HepG2 (cell line): Measurements from ENCODE around the gene CTAG1A. TPM values are rescaled to one million over a fixed set of nuclear protein-coding genes. Genes with fewer than 3 reads are reported as not detected.

Experiments used
- CENPX ChIP-seq: sonication (generic); formaldehyde crosslinking; IDR thresholded peaks from 2 replicates; pipeline ENCODE4 v1.9.0; 2021; ENCODE audit warnings: mild to moderate bottlenecking, missing genetic modification reagents, moderate library complexity
- EED ChIP-seq: sonication (generic); formaldehyde crosslinking; IDR thresholded peaks from 2 replicates; pipeline ENCODE4 v1.5.0; 2020; ENCODE audit warnings: mild to moderate bottlenecking, missing genetic modification reagents
- EHMT2 ChIP-seq: fragments of 200-600 bp; sonication (generic); IDR thresholded peaks from 2 replicates; pipeline ENCODE4 v1.7.0; 2017; ENCODE audit warnings: antibody characterized with exemption, low read depth, low read length, borderline replicate concordance
- GATAD2A ChIP-seq: IDR thresholded peaks from 2 replicates; pipeline ENCODE4 v1.6.1; 2016
- KDM2A ChIP-seq: sonication (generic); formaldehyde crosslinking; IDR thresholded peaks from 2 replicates; pipeline ENCODE4 v1.4.0; 2020; ENCODE audit warnings: low read depth, missing genetic modification reagents, borderline replicate concordance
- PHF8 ChIP-seq: sonication (generic); formaldehyde crosslinking; IDR thresholded peaks from 2 replicates; pipeline ENCODE4 v1.5.0; 2020; ENCODE audit warnings: missing genetic modification reagents
- POLR2A ChIP-seq, 2 experiments: IDR thresholded peaks; 2 replicates each; pipeline ENCODE4 v1.6.1; 2011; ENCODE audit warnings: low read depth in 2 of 2, low read length in 2 of 2, mild to moderate bottlenecking in 1 of 2, moderate library complexity in 1 of 2; ENCODE audit not compliant: insufficient read depth in 1 of 2
- SALL1 ChIP-seq: sonication (generic); formaldehyde crosslinking; IDR thresholded peaks from 2 replicates; pipeline ENCODE4 v1.8.0; 2022; ENCODE audit warnings: mild to moderate bottlenecking, missing genetic modification reagents
- YEATS4 ChIP-seq: sonication (generic); formaldehyde crosslinking; IDR thresholded peaks from 2 replicates; pipeline ENCODE4 v1.4.0; 2020; ENCODE audit warnings: missing genetic modification reagents, borderline replicate concordance
- ZKSCAN5 ChIP-seq: sonication (generic); formaldehyde crosslinking; IDR thresholded peaks from 2 replicates; pipeline ENCODE4 v1.5.1; 2020; ENCODE audit warnings: mild to moderate bottlenecking, missing genetic modification reagents
- ZNF180 ChIP-seq: sonication (generic); formaldehyde crosslinking; IDR thresholded peaks from 2 replicates; pipeline ENCODE4 v1.4.0; 2020; ENCODE audit warnings: low read depth, missing genetic modification reagents, borderline replicate concordance
- ZNF24 ChIP-seq: fragments of 450-650 bp; IDR thresholded peaks from 2 replicates; pipeline ENCODE4 v1.6.1; 2017; ENCODE audit warnings: antibody characterized with exemption, mild to moderate bottlenecking
- ZNF432 ChIP-seq: sonication (generic); formaldehyde crosslinking; IDR thresholded peaks from 2 replicates; pipeline ENCODE4 v1.5.0; 2020; ENCODE audit warnings: missing genetic modification reagents, mild to moderate bottlenecking, borderline replicate concordance
- polyA plus RNA-seq, 8 experiments: library from polyadenylated mRNA; depleted of rRNA in 3 of 8; stranded (reverse) in 7 of 8; unstranded in 1 of 8; fragments of >200 nt; fragmentation: Illumina TruSeq in 4 of 8; extraction: Trizol in 4 of 8; gene quantifications; 2 replicates each; pipeline versions ENCODE4 v1.2.1 to v1.2.3, GENCODE V29; 2011 to 2016; ENCODE audit warnings: low read depth in 4 of 8, missing spikeins in 1 of 8, mixed read lengths in 1 of 8; ENCODE audit not compliant: insufficient read depth in 1 of 8
- total RNA-seq, 5 experiments: library from RNA; depleted of rRNA; stranded (reverse); fragments of >200 nt; fragmentation: Illumina TruSeq; extraction: Trizol; gene quantifications; 2 replicates each; pipeline ENCODE4 v1.2.3, GENCODE V29; 2016; ENCODE audit warnings: low read depth in 1 of 5
- TF ChIP-seq, protein P1 (sequence below): IDR thresholded peaks from 2 replicates; pipeline ENCODE4 v1.4.0; 2020; ENCODE audit warnings: mild to moderate bottlenecking, missing genetic modification reagents
- TF ChIP-seq, protein P2 (sequence below): sonication (generic); formaldehyde crosslinking; conservative IDR thresholded peaks from 2 replicates; pipeline ENCODE4 v1.4.0; 2020; ENCODE audit warnings: mild to moderate bottlenecking, missing genetic modification reagents, moderate library complexity
- TF ChIP-seq, protein P3 (sequence below): sonication (generic); formaldehyde crosslinking; IDR thresholded peaks from 2 replicates; pipeline ENCODE4 v1.5.1; 2020; ENCODE audit warnings: missing genetic modification reagents, mild to moderate bottlenecking, borderline replicate concordance
- TF ChIP-seq, protein P4 (sequence below): sonication (generic); formaldehyde crosslinking; IDR thresholded peaks from 2 replicates; pipeline ENCODE4 v1.5.0; 2020; ENCODE audit warnings: missing genetic modification reagents
- TF ChIP-seq, protein P5 (sequence below): sonication (generic); formaldehyde crosslinking; IDR thresholded peaks from 2 replicates; pipeline ENCODE4 v1.4.0; 2020; ENCODE audit warnings: missing genetic modification reagents

Gene CTAG1A
- total and polyA plus RNA-seq, 2 of the 13 experiments (the other 11 are each of a cell fraction or from before 2014, with no cell fraction given) = not detected

DNA sequence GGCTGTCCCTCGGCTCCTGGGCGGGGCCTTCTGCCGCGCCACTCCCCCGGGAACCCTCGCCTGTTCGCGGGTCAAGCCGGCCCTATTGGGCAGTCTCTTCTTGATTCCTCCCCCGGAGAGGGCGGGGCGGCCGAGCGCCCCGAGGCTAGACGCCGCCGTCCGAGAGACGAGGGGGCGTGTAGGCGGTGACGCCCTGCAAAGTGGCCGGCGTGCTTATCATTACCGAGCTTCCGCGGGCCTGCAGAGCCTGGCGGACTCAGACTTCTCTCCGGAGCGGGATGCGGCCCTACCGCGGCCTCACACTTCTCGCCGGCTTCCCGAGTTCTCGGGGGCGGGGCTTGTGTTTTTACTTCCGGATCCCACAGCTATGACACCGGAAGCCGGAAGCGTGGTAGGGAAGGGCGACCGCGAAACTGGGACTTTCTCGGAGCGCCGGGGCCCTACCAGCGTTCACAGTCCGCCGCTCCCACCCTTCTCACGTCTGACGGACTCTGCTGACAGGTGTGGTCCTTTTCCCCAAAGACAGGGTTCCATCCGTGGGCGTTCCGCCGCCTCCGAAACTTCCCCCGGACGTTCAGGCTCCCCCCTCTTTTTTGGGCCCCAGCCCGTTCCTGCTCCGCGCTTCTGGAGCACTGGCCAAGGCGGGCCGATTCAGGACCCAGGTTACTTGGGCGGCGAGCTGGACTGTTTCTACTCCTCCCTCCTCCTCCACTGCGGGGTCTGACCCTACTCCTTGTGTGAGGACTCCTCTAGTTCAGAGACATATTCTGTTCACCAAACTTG lies 37.5 kb upstream of the CTAG1A start, which contains the start of gene IKBKG (continued):
- TF ChIP-seq, protein P1, sequence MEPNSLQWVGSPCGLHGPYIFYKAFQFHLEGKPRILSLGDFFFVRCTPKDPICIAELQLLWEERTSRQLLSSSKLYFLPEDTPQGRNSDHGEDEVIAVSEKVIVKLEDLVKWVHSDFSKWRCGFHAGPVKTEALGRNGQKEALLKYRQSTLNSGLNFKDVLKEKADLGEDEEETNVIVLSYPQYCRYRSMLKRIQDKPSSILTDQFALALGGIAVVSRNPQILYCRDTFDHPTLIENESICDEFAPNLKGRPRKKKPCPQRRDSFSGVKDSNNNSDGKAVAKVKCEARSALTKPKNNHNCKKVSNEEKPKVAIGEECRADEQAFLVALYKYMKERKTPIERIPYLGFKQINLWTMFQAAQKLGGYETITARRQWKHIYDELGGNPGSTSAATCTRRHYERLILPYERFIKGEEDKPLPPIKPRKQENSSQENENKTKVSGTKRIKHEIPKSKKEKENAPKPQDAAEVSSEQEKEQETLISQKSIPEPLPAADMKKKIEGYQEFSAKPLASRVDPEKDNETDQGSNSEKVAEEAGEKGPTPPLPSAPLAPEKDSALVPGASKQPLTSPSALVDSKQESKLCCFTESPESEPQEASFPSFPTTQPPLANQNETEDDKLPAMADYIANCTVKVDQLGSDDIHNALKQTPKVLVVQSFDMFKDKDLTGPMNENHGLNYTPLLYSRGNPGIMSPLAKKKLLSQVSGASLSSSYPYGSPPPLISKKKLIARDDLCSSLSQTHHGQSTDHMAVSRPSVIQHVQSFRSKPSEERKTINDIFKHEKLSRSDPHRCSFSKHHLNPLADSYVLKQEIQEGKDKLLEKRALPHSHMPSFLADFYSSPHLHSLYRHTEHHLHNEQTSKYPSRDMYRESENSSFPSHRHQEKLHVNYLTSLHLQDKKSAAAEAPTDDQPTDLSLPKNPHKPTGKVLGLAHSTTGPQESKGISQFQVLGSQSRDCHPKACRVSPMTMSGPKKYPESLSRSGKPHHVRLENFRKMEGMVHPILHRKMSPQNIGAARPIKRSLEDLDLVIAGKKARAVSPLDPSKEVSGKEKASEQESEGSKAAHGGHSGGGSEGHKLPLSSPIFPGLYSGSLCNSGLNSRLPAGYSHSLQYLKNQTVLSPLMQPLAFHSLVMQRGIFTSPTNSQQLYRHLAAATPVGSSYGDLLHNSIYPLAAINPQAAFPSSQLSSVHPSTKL (CRISPR knock-in tag) = no peak
- TF ChIP-seq ZNF432 (CRISPR knock-in tag) (no peak), EED (no peak), SALL1 (peak; percentile 41), EHMT2 (no peak), ZKSCAN5 (CRISPR knock-in tag) (no peak), CENPX (no peak), GATAD2A (CRISPR knock-in tag) (no peak), YEATS4 (CRISPR knock-in tag) (no peak), PHF8 (CRISPR knock-in tag) (peak; percentile 51), ZNF24 (no peak), POLR2A (IDR thresholded peaks at IDR 0.05; ENCODE audit: insufficient read depth in 1 of 2, low read depth in 2 of 2, low read length in 2 of 2) (no peak; a peak in 1 of 4 replicates), ZNF180 (CRISPR knock-in tag) (no peak), KDM2A (CRISPR knock-in tag) (peak; percentile 97)
- TF ChIP-seq, protein P2, sequence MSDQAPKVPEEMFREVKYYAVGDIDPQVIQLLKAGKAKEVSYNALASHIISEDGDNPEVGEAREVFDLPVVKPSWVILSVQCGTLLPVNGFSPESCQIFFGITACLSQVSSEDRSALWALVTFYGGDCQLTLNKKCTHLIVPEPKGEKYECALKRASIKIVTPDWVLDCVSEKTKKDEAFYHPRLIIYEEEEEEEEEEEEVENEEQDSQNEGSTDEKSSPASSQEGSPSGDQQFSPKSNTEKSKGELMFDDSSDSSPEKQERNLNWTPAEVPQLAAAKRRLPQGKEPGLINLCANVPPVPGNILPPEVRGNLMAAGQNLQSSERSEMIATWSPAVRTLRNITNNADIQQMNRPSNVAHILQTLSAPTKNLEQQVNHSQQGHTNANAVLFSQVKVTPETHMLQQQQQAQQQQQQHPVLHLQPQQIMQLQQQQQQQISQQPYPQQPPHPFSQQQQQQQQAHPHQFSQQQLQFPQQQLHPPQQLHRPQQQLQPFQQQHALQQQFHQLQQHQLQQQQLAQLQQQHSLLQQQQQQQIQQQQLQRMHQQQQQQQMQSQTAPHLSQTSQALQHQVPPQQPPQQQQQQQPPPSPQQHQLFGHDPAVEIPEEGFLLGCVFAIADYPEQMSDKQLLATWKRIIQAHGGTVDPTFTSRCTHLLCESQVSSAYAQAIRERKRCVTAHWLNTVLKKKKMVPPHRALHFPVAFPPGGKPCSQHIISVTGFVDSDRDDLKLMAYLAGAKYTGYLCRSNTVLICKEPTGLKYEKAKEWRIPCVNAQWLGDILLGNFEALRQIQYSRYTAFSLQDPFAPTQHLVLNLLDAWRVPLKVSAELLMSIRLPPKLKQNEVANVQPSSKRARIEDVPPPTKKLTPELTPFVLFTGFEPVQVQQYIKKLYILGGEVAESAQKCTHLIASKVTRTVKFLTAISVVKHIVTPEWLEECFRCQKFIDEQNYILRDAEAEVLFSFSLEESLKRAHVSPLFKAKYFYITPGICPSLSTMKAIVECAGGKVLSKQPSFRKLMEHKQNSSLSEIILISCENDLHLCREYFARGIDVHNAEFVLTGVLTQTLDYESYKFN = 0 out of 2 replicates have a peak, but pooled peaks have one; percentile 27
- TF ChIP-seq, protein P3, sequence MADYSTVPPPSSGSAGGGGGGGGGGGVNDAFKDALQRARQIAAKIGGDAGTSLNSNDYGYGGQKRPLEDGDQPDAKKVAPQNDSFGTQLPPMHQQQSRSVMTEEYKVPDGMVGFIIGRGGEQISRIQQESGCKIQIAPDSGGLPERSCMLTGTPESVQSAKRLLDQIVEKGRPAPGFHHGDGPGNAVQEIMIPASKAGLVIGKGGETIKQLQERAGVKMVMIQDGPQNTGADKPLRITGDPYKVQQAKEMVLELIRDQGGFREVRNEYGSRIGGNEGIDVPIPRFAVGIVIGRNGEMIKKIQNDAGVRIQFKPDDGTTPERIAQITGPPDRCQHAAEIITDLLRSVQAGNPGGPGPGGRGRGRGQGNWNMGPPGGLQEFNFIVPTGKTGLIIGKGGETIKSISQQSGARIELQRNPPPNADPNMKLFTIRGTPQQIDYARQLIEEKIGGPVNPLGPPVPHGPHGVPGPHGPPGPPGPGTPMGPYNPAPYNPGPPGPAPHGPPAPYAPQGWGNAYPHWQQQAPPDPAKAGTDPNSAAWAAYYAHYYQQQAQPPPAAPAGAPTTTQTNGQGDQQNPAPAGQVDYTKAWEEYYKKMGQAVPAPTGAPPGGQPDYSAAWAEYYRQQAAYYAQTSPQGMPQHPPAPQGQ (CRISPR knock-in tag) = no peak
- TF ChIP-seq, protein P4, sequence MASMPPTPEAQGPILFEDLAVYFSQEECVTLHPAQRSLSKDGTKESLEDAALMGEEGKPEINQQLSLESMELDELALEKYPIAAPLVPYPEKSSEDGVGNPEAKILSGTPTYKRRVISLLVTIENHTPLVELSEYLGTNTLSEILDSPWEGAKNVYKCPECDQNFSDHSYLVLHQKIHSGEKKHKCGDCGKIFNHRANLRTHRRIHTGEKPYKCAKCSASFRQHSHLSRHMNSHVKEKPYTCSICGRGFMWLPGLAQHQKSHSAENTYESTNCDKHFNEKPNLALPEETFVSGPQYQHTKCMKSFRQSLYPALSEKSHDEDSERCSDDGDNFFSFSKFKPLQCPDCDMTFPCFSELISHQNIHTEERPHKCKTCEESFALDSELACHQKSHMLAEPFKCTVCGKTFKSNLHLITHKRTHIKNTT (CRISPR knock-in tag) = no peak
- TF ChIP-seq, protein P5, sequence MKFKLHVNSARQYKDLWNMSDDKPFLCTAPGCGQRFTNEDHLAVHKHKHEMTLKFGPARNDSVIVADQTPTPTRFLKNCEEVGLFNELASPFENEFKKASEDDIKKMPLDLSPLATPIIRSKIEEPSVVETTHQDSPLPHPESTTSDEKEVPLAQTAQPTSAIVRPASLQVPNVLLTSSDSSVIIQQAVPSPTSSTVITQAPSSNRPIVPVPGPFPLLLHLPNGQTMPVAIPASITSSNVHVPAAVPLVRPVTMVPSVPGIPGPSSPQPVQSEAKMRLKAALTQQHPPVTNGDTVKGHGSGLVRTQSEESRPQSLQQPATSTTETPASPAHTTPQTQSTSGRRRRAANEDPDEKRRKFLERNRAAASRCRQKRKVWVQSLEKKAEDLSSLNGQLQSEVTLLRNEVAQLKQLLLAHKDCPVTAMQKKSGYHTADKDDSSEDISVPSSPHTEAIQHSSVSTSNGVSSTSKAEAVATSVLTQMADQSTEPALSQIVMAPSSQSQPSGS (CRISPR knock-in tag) = no peak
